Measurements from ENCODE around the gene LUC7L2.
"Not testable (repeated sequence)": the region's sequence is repeated elsewhere in the genome, so short reads cannot be mapped to it uniquely, and the experiment has no call there.

The LUC7L2 gene

GRCh38 chr7:139396323-139396951 is 36.7 kb downstream of the LUC7L2 start:
- no peak for DNase-seq (ENCODE audit: low spot score)

- DNase-seq (ENCODE audit: low spot score): no peak
Observed at GRCh38 chr7:139397192-139397591, 37.5 kb downstream of the LUC7L2 start.

- DNase-seq (ENCODE audit: low spot score): no peak
Observed at GRCh38 chr7:139403601-139404000, 43.9 kb downstream of the LUC7L2 start.

- DNase-seq (ENCODE audit: low spot score): no peak
Observed at GRCh38 chr7:139407555-139407954, 47.9 kb downstream of the LUC7L2 start.

GRCh38 chr7:139414743-139415402 is 55.2 kb downstream of the LUC7L2 start:
- DNase-seq (ENCODE audit: low spot score): not testable (repeated sequence)

- no peak for DNase-seq (ENCODE audit: low spot score)
Observed at GRCh38 chr7:139416405-139416804, 56.7 kb downstream of the LUC7L2 start.

- DNase-seq (ENCODE audit: low spot score): no peak
Observed at GRCh38 chr7:139417478-139417877, 57.8 kb downstream of the LUC7L2 start.

- DNase-seq (ENCODE audit: low spot score): no peak
Observed at GRCh38 chr7:139421123-139421522, 61.4 kb downstream of the LUC7L2 start.

- no peak for DNase-seq (ENCODE audit: low spot score)
Observed at GRCh38 chr7:139422126-139422525, 62.4 kb downstream of the LUC7L2 start.

GRCh38 chr7:139423091-139423490 is 63.4 kb downstream of the LUC7L2 start:
- no peak for DNase-seq (ENCODE audit: low spot score)

- no peak for DNase-seq (ENCODE audit: low spot score)
Observed at GRCh38 chr7:139424004-139424403, 64.3 kb downstream of the LUC7L2 start.

- DNase-seq (ENCODE audit: low spot score): not testable (repeated sequence)
Observed at GRCh38 chr7:139425701-139426100, 66.0 kb downstream of the LUC7L2 start.

- no peak for DNase-seq (ENCODE audit: low spot score)
Observed at GRCh38 chr7:139426258-139427028, 66.7 kb downstream of the LUC7L2 start.

- DNase-seq (ENCODE audit: low spot score): no peak
Observed at GRCh38 chr7:139427029-139427420, 67.3 kb downstream of the LUC7L2 start.

- no peak for DNase-seq (ENCODE audit: low spot score)
Observed at GRCh38 chr7:139427788-139428187, 68.1 kb downstream of the LUC7L2 start.

- DNase-seq (ENCODE audit: low spot score): not testable (repeated sequence)
Observed at GRCh38 chr7:139429735-139430134, 70.0 kb downstream of the LUC7L2 start.

- DNase-seq (ENCODE audit: low spot score): no peak
Observed at GRCh38 chr7:139430443-139430842, 70.7 kb downstream of the LUC7L2 start.

GRCh38 chr7:139431010-139431409 is 71.3 kb downstream of the LUC7L2 start:
- DNase-seq (ENCODE audit: low spot score): no peak

GRCh38 chr7:139431459-139431858 is 71.8 kb downstream of the LUC7L2 start:
- no peak for DNase-seq (ENCODE audit: low spot score)

- no peak for DNase-seq (ENCODE audit: low spot score)
Observed at GRCh38 chr7:139436806-139437205, 77.1 kb downstream of the LUC7L2 start.

- DNase-seq (ENCODE audit: low spot score): no peak
Observed at GRCh38 chr7:139439375-139439774, 79.7 kb downstream of the LUC7L2 start.

GRCh38 chr7:139441961-139442360 is 82.3 kb downstream of the LUC7L2 start:
- DNase-seq (ENCODE audit: low spot score): no peak
